A549 (cell line): ENCODE results near the gene NCBP2.

Experiments
- BHLHE40 ChIP-seq: IDR thresholded peaks from 2 replicates; pipeline ENCODE4 v1.6.1; 2012; ENCODE audit warnings: low read depth, low read length, inconsistent platforms
- EP300 ChIP-seq, 2 experiments: fragments of >200 bp; sonication (Bioruptor Twin); formaldehyde crosslinking; IDR thresholded peaks; 2 replicates in 1 of 2; 3 replicates in 1 of 2; pipeline ENCODE4 v1.6.1; 2016 to 2017
- HDAC2 ChIP-seq: fragments of 200-600 bp; sonication (generic); IDR thresholded peaks from 2 replicates; pipeline ENCODE4 v1.6.1; 2016
- JUN ChIP-seq, 2 experiments: fragments of >200 bp; sonication (Bioruptor Twin); formaldehyde crosslinking; IDR thresholded peaks; 2 replicates in 1 of 2; 3 replicates in 1 of 2; pipeline ENCODE4 v1.6.1; 2016 to 2017
- MAZ ChIP-seq: fragments of 150-350 bp; IDR thresholded peaks from 2 replicates; pipeline ENCODE4 v1.6.1; 2014; ENCODE audit warnings: antibody characterized with exemption, low read depth, low read length, borderline replicate concordance
- NPAS2 ChIP-seq: fragments of 250-450 bp; sonication (Bioruptor Pico); IDR thresholded peaks from 2 replicates; pipeline ENCODE4 v1.8.0; 2022; ENCODE audit warnings: mild to moderate bottlenecking, moderate library complexity, borderline replicate concordance
- PHF8 ChIP-seq: fragments of 200-600 bp; sonication (generic); IDR thresholded peaks from 2 replicates; pipeline ENCODE4 v1.6.1; 2016; ENCODE audit warnings: low read depth, mild to moderate bottlenecking, antibody characterized with exemption, moderate library complexity, borderline replicate concordance
- POLR2A ChIP-seq: IDR thresholded peaks from 2 replicates; pipeline ENCODE4 v1.6.1; 2012; ENCODE audit warnings: mild to moderate bottlenecking, low read length
- POLR2AphosphoS2 ChIP-seq: conservative IDR thresholded peaks from 2 replicates; pipeline ENCODE4 v1.6.1; 2012; ENCODE audit warnings: low read length, improper control_type of control experiment, inconsistent platforms
- REST ChIP-seq: fragments of 200-600 bp; sonication (generic); IDR thresholded peaks from 2 replicates; pipeline ENCODE4 v1.6.1; 2016; ENCODE audit warnings: antibody characterized with exemption, mild to moderate bottlenecking, moderate library complexity
- SMC3 ChIP-seq: fragments of >200 bp; sonication (Bioruptor Twin); formaldehyde crosslinking; IDR thresholded peaks from 3 replicates; pipeline ENCODE4 v1.6.1; 2018; ENCODE audit warnings: inconsistent platforms
- TF ChIP-seq, protein P1 (sequence below): fragments of >200 bp; sonication (Bioruptor Twin); formaldehyde crosslinking; IDR thresholded peaks from 3 replicates; pipeline ENCODE4 v1.5.1; 2016
- TF ChIP-seq, protein P2 (sequence below): IDR thresholded peaks from 2 replicates; pipeline ENCODE4 v1.6.1; 2012
- TF ChIP-seq, protein P3 (sequence below): IDR thresholded peaks from 2 replicates; pipeline ENCODE4 v1.6.1; 2012

DNA sequence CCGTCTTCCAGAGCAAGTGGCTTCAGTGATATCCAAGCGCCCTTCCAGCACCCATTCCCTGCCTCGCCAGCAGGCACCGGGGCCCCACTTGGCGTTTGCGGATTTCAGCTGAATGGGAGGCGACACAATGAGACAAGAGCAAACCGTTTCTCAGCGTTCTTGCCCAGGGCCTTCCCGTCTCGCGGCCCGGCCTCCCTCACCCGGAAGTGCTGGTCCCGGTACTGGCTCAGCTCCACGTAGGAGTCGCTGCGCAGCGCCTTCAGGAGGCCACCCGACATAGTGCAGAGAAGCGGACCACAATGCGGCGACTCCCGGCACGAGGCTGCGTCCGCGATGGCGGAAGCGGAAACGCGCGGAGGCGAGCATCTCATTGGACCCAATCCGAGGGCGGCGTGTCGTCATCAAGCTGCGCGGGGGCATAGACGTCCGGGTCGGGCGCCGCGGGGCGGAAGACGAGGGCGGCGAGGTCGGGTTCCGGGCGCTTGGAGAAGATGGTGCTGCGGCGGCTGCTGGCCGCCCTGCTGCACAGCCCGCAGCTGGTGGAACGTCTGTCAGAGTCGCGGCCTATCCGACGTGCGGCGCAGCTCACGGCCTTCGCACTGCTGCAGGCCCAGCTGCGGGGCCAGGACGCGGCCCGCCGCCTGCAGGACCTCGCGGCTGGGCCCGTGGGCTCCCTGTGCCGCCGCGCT, at the start of gene NCBP2:
- TF ChIP-seq SMC3 (peak; percentile 34; the same call in 2 of the 3 replicates), POLR2A (peak; percentile 67), REST (peak; percentile 39; the same call in 1 of the 2 replicates), JUN (IDR thresholded peaks at IDR 0.05) (peak; percentile 43 to 90; a peak in 4 of 5 replicates), NPAS2 (CRISPR knock-in tag) (no peak), POLR2AphosphoS2 (peak; percentile 85; the same call in 1 of the 2 replicates), EP300 (IDR thresholded peaks at IDR 0.05) (no peak), MAZ (no peak), BHLHE40 (no peak), PHF8 (peak; percentile 62; the same call in 1 of the 2 replicates), HDAC2 (no peak)
- TF ChIP-seq, protein P1, sequence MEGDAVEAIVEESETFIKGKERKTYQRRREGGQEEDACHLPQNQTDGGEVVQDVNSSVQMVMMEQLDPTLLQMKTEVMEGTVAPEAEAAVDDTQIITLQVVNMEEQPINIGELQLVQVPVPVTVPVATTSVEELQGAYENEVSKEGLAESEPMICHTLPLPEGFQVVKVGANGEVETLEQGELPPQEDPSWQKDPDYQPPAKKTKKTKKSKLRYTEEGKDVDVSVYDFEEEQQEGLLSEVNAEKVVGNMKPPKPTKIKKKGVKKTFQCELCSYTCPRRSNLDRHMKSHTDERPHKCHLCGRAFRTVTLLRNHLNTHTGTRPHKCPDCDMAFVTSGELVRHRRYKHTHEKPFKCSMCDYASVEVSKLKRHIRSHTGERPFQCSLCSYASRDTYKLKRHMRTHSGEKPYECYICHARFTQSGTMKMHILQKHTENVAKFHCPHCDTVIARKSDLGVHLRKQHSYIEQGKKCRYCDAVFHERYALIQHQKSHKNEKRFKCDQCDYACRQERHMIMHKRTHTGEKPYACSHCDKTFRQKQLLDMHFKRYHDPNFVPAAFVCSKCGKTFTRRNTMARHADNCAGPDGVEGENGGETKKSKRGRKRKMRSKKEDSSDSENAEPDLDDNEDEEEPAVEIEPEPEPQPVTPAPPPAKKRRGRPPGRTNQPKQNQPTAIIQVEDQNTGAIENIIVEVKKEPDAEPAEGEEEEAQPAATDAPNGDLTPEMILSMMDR: peak; percentile 46; the same call in 2 of the 3 replicates
- TF ChIP-seq, protein P2, sequence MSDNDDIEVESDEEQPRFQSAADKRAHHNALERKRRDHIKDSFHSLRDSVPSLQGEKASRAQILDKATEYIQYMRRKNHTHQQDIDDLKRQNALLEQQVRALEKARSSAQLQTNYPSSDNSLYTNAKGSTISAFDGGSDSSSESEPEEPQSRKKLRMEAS: peak; percentile 97
- TF ChIP-seq, protein P3, sequence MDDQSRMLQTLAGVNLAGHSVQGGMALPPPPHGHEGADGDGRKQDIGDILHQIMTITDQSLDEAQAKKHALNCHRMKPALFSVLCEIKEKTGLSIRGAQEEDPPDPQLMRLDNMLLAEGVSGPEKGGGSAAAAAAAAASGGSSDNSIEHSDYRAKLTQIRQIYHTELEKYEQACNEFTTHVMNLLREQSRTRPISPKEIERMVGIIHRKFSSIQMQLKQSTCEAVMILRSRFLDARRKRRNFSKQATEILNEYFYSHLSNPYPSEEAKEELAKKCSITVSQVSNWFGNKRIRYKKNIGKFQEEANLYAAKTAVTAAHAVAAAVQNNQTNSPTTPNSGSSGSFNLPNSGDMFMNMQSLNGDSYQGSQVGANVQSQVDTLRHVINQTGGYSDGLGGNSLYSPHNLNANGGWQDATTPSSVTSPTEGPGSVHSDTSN: no peak
